Measurements from ENCODE around the gene LMAN2.

The LMAN2 gene

DNA sequence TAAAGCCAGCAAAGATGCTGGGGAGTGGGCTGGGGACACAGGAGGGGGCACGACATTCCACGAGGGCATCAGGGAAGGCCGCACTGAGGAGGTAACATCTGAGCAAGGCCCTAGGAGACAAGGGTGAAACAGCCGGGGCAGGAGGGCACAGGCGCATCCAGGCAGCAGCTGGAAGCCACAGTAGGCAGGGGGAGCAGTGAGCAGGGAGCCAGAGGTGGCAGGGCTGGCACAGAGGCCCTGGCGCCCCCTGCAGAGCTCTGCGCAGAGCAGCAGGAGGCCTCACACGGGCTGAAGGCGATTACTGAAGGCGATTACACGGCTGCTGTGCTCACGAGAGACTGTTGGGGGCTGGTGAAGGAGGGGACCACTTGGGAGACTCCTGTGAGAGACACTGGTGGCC is 15.4 kb downstream of the LMAN2 start:
- Mint-ChIP-seq H3K36me3 (ENCODE audit: low read depth) (peaks cover 49% of the 10 kb centered on the region), H3K27me3 (ENCODE audit: low read depth) (no peaks in the 10 kb centered on the region), H3K4me3 (no peak overlapping the region), H3K4me1 (ENCODE audit: low read depth) (peaks cover 6% of the 10 kb centered on the region), H3K9me3 (no peaks in the 10 kb centered on the region), H3K27ac (peak overlapping the region; percentile 15)
- no peak for DNase-seq (ENCODE audit: low spot score)

GRCh38 chr5:177335701-177336065 is 15.8 kb downstream of the LMAN2 start:
- H3K27me3 Mint-ChIP-seq (ENCODE audit: low read depth) = no peaks in the 10 kb centered on the region
- H3K4me1 Mint-ChIP-seq (ENCODE audit: low read depth) = peaks cover 6% of the 10 kb centered on the region
- H3K36me3 Mint-ChIP-seq (ENCODE audit: low read depth) = peaks cover 52% of the 10 kb centered on the region
- no peak overlapping the region for H3K27ac Mint-ChIP-seq
- H3K4me3 Mint-ChIP-seq = no peak overlapping the region
- H3K9me3 Mint-ChIP-seq = no peaks in the 10 kb centered on the region
- no peak for DNase-seq (ENCODE audit: low spot score)

- Mint-ChIP-seq H3K4me1 (ENCODE audit: low read depth) (peaks cover 4% of the 10 kb centered on the region), H3K4me3 (no peak overlapping the region), H3K27me3 (ENCODE audit: low read depth) (no peaks in the 10 kb centered on the region), H3K27ac (no peak overlapping the region), H3K9me3 (no peaks in the 10 kb centered on the region), H3K36me3 (ENCODE audit: low read depth) (peaks cover 53% of the 10 kb centered on the region)
- DNase-seq (ENCODE audit: low spot score) = no peak
These were observed 16.4 kb downstream of the LMAN2 start for GRCh38 chr5:177334781-177335700.

DNA sequence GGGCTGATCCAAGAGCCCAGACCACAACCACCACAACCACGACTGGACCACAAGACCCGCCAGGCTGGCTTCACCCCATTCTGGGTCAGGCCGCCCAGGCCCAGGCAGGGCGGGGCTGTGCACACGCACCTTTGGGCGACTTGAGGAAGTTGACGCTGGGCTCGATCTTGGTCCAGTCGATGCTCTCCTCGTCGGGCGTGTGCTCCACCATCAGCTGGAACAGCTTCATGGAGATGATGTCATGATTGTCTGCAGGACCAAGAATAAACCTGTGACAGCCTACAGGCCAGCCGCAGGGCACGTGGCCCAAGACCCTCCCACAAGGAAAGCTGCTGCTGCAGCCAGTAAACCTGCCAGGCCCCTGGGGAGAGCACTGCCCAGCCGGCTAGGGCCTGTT is 17.3 kb downstream of the LMAN2 start:
- Mint-ChIP-seq H3K27me3 (ENCODE audit: low read depth) (no peaks in the 10 kb centered on the region), H3K4me3 (no peak overlapping the region), H3K4me1 (ENCODE audit: low read depth) (no peaks in the 10 kb centered on the region), H3K9me3 (no peaks in the 10 kb centered on the region), H3K27ac (no peak overlapping the region), H3K36me3 (ENCODE audit: low read depth) (peaks cover 50% of the 10 kb centered on the region)
- no peak for DNase-seq (ENCODE audit: low spot score)

DNA sequence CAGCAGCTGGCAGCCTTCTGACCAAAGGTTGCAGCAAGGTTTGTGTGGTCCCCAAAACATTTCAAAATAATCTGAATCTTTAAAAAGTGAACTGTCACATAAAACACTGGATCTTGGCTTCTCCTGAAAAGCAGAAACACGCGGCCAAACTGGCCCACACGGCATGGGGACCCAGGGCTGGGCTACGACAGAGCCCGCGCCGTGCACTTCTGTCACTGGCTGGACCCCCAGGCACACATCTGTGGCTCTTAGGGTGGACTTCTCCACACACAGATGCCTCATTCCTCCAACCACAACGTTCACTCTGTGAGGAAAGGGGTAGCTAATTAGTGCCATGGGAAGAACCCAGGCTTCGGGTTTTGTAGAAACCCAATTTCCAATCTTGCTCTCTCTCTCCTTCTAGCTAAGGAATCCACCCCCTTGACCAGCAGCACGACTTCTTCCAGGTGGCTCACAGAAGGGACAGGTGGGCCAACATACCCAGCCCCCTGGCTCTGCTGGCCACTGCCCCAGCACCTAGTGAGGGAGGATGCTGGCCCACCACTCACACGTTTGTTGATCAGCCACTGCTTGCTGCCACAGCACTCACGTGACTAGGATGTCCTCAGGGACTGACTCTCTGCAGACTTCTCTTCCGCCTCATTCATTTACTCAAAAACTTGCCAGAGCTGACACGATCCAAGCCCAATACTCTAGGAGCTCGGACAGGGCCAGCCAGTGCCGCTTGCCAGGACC is 17.9 kb downstream of the LMAN2 start:
- DNase-seq (ENCODE audit: low spot score) = no peak
- no peaks in the 10 kb centered on the region for H3K9me3 Mint-ChIP-seq
- H3K27me3 Mint-ChIP-seq (ENCODE audit: low read depth) = no peaks in the 10 kb centered on the region
- no peaks in the 10 kb centered on the region for H3K4me1 Mint-ChIP-seq (ENCODE audit: low read depth)
- H3K27ac Mint-ChIP-seq = no peak overlapping the region
- peaks cover 44% of the 10 kb centered on the region for H3K36me3 Mint-ChIP-seq (ENCODE audit: low read depth)
- no peak overlapping the region for H3K4me3 Mint-ChIP-seq

GRCh38 chr5:177332896-177333260 is 18.6 kb downstream of the LMAN2 start:
- Mint-ChIP-seq H3K27me3 (ENCODE audit: low read depth) (no peaks in the 10 kb centered on the region), H3K4me1 (ENCODE audit: low read depth) (peaks cover under 1% of the 10 kb centered on the region), H3K9me3 (no peaks in the 10 kb centered on the region), H3K36me3 (ENCODE audit: low read depth) (peaks cover 44% of the 10 kb centered on the region), H3K27ac (no peak overlapping the region), H3K4me3 (no peak overlapping the region)
- DNase-seq (ENCODE audit: low spot score) = no peak

- Mint-ChIP-seq H3K4me3 (no peak overlapping the region), H3K9me3 (no peaks in the 10 kb centered on the region)
These were observed 19.2 kb downstream of the LMAN2 start for GRCh38 chr5:177332031-177332895.

DNA sequence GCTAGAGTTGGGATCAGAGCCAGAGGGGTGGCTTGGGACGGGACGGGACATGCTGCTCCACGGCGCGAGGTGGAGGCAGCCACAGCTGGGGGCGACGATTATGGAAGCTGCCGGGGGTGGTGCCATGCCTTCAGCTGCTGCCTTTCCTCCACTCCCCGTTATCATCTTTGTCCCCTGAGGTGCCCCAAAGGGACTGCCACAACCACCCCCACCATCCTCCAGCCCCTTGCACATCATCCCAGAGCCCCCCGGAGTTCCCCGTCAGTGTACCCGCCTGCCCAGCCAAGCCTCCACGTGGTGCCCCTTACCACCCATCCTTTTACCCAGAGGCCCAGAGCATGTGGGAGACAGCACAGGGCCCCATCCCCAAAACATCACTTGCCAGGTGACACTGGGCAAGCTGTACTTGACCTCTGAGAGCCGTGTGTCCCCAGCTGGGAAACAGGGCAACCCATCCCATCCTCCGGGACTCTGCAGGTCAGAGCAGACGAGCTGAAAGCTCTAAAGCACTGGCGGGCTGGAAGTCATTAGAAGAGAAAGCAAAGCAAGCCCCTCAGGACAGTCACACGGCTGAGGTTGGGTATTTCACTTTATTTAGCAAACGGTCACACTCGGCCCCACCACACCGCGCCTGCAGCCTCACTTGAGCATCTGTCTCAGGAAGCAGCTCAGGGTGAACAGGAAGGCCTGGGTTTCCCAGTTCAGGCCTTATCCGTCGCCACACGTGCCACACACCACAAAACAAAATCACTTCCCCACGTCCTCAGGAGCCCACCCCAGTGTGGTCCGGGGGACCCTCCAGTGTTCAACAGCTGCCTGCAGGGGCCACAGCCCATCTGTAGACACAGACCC is 20.3 kb downstream of the LMAN2 start:
- Mint-ChIP-seq H3K4me3 (no peak overlapping the region), H3K4me1 (ENCODE audit: low read depth) (peaks cover 2% of the 10 kb centered on the region), H3K27ac (no peak overlapping the region), H3K9me3 (no peaks in the 10 kb centered on the region), H3K36me3 (ENCODE audit: low read depth) (peaks cover 44% of the 10 kb centered on the region), H3K27me3 (ENCODE audit: low read depth) (no peaks in the 10 kb centered on the region)
- no peak for DNase-seq (ENCODE audit: low spot score)

More at GRCh38 chr5:177332031-177332895, 19.2 kb downstream of the LMAN2 start:
- no peak for DNase-seq (ENCODE audit: low spot score)
- Mint-ChIP-seq H3K4me1 (ENCODE audit: low read depth) (peaks cover 2% of the 10 kb centered on the region), H3K27ac (no peak overlapping the region), H3K27me3 (ENCODE audit: low read depth) (no peaks in the 10 kb centered on the region), H3K36me3 (ENCODE audit: low read depth) (peaks cover 49% of the 10 kb centered on the region)

DNA sequence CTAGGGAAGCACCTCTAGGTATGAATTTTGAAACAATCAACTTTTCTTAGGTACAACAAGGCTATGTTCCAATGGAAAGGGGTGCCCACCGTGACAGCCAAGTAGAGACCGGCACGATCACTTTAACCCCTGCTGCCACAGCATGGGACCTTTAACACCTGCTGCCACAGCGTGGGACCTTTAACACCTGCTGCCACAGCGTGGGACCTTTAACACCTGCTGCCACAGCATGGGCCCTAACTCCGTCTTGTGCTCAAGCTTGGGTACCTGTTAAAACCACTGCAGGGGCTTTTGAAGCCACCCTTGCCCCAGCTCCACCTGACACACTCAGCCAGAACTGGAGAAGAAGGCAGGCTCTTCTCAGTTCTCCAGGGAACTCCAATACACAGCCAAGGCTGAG is 21.6 kb downstream of the LMAN2 start:
- no peak overlapping the region for H3K4me3 Mint-ChIP-seq
- H3K27me3 Mint-ChIP-seq (ENCODE audit: low read depth) = no peaks in the 10 kb centered on the region
- H3K36me3 Mint-ChIP-seq (ENCODE audit: low read depth) = peaks cover 33% of the 10 kb centered on the region
- peaks cover 2% of the 10 kb centered on the region for H3K4me1 Mint-ChIP-seq (ENCODE audit: low read depth)
- no peak overlapping the region for H3K27ac Mint-ChIP-seq
- DNase-seq (ENCODE audit: low spot score) = no peak
- H3K9me3 Mint-ChIP-seq = no peaks in the 10 kb centered on the region

- Mint-ChIP-seq H3K4me3 (no peak overlapping the region), H3K27me3 (ENCODE audit: low read depth) (no peaks in the 10 kb centered on the region), H3K4me1 (ENCODE audit: low read depth) (peaks cover 6% of the 10 kb centered on the region), H3K36me3 (ENCODE audit: low read depth) (peaks cover 24% of the 10 kb centered on the region), H3K27ac (no peak overlapping the region), H3K9me3 (no peaks in the 10 kb centered on the region)
- DNase-seq (ENCODE audit: low spot score) = no peak
These were observed 22.8 kb downstream of the LMAN2 start for GRCh38 chr5:177328545-177329231.

DNA sequence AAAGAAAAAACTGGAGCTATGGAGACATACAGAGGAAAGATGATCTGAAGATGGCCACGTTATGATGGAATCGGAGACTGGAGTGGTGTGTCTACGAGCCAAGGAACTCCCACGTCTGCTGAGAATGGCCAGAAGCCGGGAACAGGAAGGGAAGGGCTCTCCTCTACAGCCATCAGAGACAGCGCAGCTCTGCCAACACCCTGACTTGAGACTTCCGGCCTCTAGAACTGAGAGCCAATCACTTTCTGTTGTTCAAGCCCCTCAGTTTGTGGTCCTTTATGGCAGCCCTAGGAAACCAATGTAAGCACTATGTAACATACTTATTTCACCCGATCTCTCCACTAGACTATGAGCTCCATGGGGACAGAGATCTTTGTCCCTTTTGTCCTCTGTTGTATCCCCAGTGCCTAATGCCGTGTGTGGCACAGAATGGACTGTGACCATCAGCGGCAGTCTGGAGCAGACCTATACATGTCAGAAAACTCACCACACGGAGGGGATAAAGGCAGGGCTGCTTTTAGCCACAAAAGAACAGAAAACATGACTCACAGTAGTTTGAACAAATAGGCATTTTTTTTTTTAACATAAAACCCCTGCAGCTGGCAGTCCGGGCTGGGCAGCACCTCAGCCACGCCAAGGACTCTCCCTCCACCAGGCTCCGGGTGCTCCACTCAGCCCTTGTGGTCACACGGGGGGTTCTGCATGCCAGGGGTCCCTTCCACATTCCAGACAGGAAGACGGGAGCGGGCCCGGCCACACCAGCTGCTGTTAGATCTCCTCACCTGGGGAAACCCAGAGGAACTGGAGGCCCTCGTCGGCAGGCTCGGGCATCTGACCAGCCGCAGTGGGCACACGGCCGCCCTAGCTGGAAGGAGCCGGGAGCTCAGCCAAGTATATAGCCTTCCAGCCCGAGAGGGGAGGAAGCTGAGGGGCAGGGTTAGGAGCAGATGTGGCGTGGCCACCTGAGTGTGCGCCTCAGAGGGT is 23.6 kb downstream of the LMAN2 start:
- Mint-ChIP-seq H3K4me1 (ENCODE audit: low read depth) (peaks cover 10% of the 10 kb centered on the region), H3K4me3 (peak overlapping the region; percentile 27), H3K9me3 (no peaks in the 10 kb centered on the region), H3K36me3 (ENCODE audit: low read depth) (peaks cover 28% of the 10 kb centered on the region), H3K27me3 (ENCODE audit: low read depth) (no peaks in the 10 kb centered on the region), H3K27ac (peak overlapping the region; percentile 70)
- DNase-seq (ENCODE audit: low spot score) = no peak

DNA sequence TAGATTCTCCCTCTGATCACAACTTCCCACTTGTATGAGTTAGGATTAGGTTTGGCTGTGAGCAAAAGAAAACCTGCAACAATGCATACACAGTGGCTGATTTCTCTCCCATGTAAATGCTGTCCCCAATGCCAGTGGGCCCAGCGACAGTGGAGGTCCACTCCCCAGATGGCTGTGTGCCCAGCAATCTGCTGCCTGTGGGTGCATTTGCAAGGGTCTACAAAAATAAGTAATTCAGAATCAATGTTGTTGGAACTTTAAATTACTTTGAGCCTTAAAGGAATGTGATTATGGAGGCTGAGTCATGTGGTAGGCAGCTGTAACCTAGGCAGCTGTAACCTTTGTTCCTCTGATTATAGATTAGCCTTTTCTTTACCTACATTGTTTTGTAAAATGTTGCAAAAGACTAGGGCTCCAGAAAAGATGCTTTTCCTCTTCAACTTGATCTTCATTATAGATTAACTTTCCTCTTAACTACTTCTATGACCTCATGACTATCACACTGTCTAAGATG is 25.5 kb downstream of the LMAN2 start:
- H3K36me3 Mint-ChIP-seq (ENCODE audit: low read depth) = peaks cover 28% of the 10 kb centered on the region
- no peaks in the 10 kb centered on the region for H3K9me3 Mint-ChIP-seq
- H3K27ac Mint-ChIP-seq = no peak overlapping the region
- no peak overlapping the region for H3K4me3 Mint-ChIP-seq
- DNase-seq (ENCODE audit: low spot score) = no peak
- H3K27me3 Mint-ChIP-seq (ENCODE audit: low read depth) = no peaks in the 10 kb centered on the region
- H3K4me1 Mint-ChIP-seq (ENCODE audit: low read depth) = peaks cover 12% of the 10 kb centered on the region
